ENCODE measurements around the gene PYHIN1.

Gene PYHIN1

GRCh38 chr1:158931055-158931737, at the start of gene PYHIN1:
TSS of gene PYHIN1 (plus strand) at chr1:158931552. CDS start at chr1:158936911, 5,359 bp downstream.
- no peak for DNase-seq (ENCODE audit: low read depth)

GRCh38 chr1:158893654-158894053, 37.7 kb upstream of the PYHIN1 start:
- no peak for DNase-seq (ENCODE audit: low read depth)

- DNase-seq (ENCODE audit: low read depth), result no peak
Observed at GRCh38 chr1:158898722-158899121, 32.6 kb upstream of the PYHIN1 start.

GRCh38 chr1:158901623-158902022, 29.7 kb upstream of the PYHIN1 start:
- no peak for DNase-seq (ENCODE audit: low read depth)

- no peak for DNase-seq (ENCODE audit: low read depth)
Observed at GRCh38 chr1:158916085-158916484, 15.3 kb upstream of the PYHIN1 start.

GRCh38 chr1:158924677-158925076, 6.7 kb upstream of the PYHIN1 start:
- DNase-seq (ENCODE audit: low read depth), result no peak

GRCh38 chr1:158930504-158930903, 848 bp upstream of the PYHIN1 start:
- DNase-seq (ENCODE audit: low read depth), result no peak

- DNase-seq (ENCODE audit: low read depth), result no peak
Observed at GRCh38 chr1:158932171-158932570, 819 bp downstream of the PYHIN1 start.

GRCh38 chr1:158933621-158934020, 2.3 kb downstream of the PYHIN1 start:
- no peak for DNase-seq (ENCODE audit: low read depth)

- DNase-seq (ENCODE audit: low read depth), result no peak
Observed at GRCh38 chr1:158939180-158939579, 7.8 kb downstream of the PYHIN1 start.

- DNase-seq (ENCODE audit: low read depth), result no peak
Observed at GRCh38 chr1:158941317-158941716, 10.0 kb downstream of the PYHIN1 start.

GRCh38 chr1:158942490-158942889, 11.1 kb downstream of the PYHIN1 start:
- DNase-seq (ENCODE audit: low read depth), result no peak

- DNase-seq (ENCODE audit: low read depth), result no peak
Observed at GRCh38 chr1:158943059-158943458, 11.7 kb downstream of the PYHIN1 start.

- no peak for DNase-seq (ENCODE audit: low read depth)
Observed at GRCh38 chr1:158945061-158945460, 13.7 kb downstream of the PYHIN1 start.

- DNase-seq (ENCODE audit: low read depth), result no peak
Observed at GRCh38 chr1:158946785-158947184, 15.4 kb downstream of the PYHIN1 start.

GRCh38 chr1:158951956-158952355, 20.6 kb downstream of the PYHIN1 start:
- no peak for DNase-seq (ENCODE audit: low read depth)

GRCh38 chr1:158952416-158952815, 21.1 kb downstream of the PYHIN1 start:
- no peak for DNase-seq (ENCODE audit: low read depth)

GRCh38 chr1:158961178-158961577, 29.8 kb downstream of the PYHIN1 start:
- DNase-seq (ENCODE audit: low read depth), result no peak

- no peak for DNase-seq (ENCODE audit: low read depth)
Observed at GRCh38 chr1:158962983-158963382, 31.6 kb downstream of the PYHIN1 start.

GRCh38 chr1:158969166-158969565, 37.8 kb downstream of the PYHIN1 start:
- no peak for DNase-seq (ENCODE audit: low read depth)

GRCh38 chr1:158969855-158970254, 38.5 kb downstream of the PYHIN1 start:
- no peak for DNase-seq (ENCODE audit: low read depth)

GRCh38 chr1:158972841-158973240, 41.5 kb downstream of the PYHIN1 start:
- no peak for DNase-seq (ENCODE audit: low read depth)

- DNase-seq (ENCODE audit: low read depth), result no peak
Observed at GRCh38 chr1:158976219-158976618, 44.9 kb downstream of the PYHIN1 start.

- no peak for DNase-seq (ENCODE audit: low read depth)
Observed at GRCh38 chr1:158978730-158979129, 47.4 kb downstream of the PYHIN1 start.
